Liver (tissue), 9 donors: ENCODE results near the gene MAPKAPK3. TPM values are rescaled to one million over a fixed set of nuclear protein-coding genes. Genes with fewer than 3 reads are reported as not detected.
A peak's percentile ranks its signal among the peaks of the same experiment; 100 is the strongest.

Experiments
- DNase-seq: peaks from one replicate; pipeline ENCODE4 v3.0.0-alpha.2; 2017; ENCODE audit warnings: low spot score
- H3K27ac ChIP-seq, 2 donors: one replicate each; pipeline ENCODE4 v1.7.0; 2013; ENCODE audit warnings: inconsistent platforms in 2 of 2, low read length in 2 of 2, control low read depth in 1 of 2, low read depth in 1 of 2, mild to moderate bottlenecking in 1 of 2
- H3K27me3 ChIP-seq, 4 donors: one replicate each; pipeline versions ENCODE4 v1.6.1 to v1.7.0; 2013; ENCODE audit warnings: low read length in 3 of 4, inconsistent platforms in 1 of 4, mild to moderate bottlenecking in 1 of 4, moderate library complexity in 1 of 4; ENCODE audit not compliant: control insufficient read depth in 4 of 4, insufficient read depth in 4 of 4
- H3K36me3 ChIP-seq, 4 donors: one replicate each; pipeline versions ENCODE4 v1.6.1 to v1.7.0; 2013; ENCODE audit warnings: low read length in 3 of 4, mild to moderate bottlenecking in 3 of 4, low read depth in 1 of 4, moderate library complexity in 1 of 4; ENCODE audit not compliant: control insufficient read depth in 4 of 4, insufficient read depth in 3 of 4
- H3K4me1 ChIP-seq, 4 donors: one replicate each; pipeline versions ENCODE4 v1.6.1 to v1.7.0; 2013; ENCODE audit warnings: low read length in 3 of 4, mild to moderate bottlenecking in 3 of 4, moderate library complexity in 1 of 4; ENCODE audit not compliant: control insufficient read depth in 4 of 4, insufficient read depth in 4 of 4
- H3K4me3 ChIP-seq, 3 donors: one replicate each; pipeline versions ENCODE4 v1.6.1 to v1.7.0; 2013; ENCODE audit warnings: low read length in 3 of 3, control low read depth in 1 of 3, low read depth in 1 of 3, mild to moderate bottlenecking in 1 of 3
- H3K9ac ChIP-seq, 2 donors: one replicate each; pipeline ENCODE4 v1.7.0; 2013; ENCODE audit warnings: low read length in 2 of 2, mild to moderate bottlenecking in 2 of 2, moderate library complexity in 2 of 2, control low read depth in 1 of 2, low read depth in 1 of 2
- H3K9me3 ChIP-seq, 4 donors: one replicate each; pipeline versions ENCODE4 v1.6.1 to v1.7.0; 2013; ENCODE audit warnings: low read length in 3 of 4; ENCODE audit not compliant: control insufficient read depth in 4 of 4
- EGR1 ChIP-seq, 2 donors: IDR thresholded peaks; 2 replicates each; pipeline ENCODE4 v1.6.1; 2016 to 2018; ENCODE audit warnings: antibody characterized with exemption in 2 of 2, low read depth in 2 of 2
- FOXA2 ChIP-seq: IDR thresholded peaks from 2 replicates; pipeline ENCODE4 v1.6.1; 2016; ENCODE audit warnings: antibody characterized with exemption
- GABPA ChIP-seq, 2 donors: IDR thresholded peaks in 1 of 2; conservative IDR thresholded peaks in 1 of 2; 2 replicates each; pipeline ENCODE4 v1.6.1; 2016; ENCODE audit warnings: antibody characterized with exemption in 2 of 2, mild to moderate bottlenecking in 1 of 2, moderate library complexity in 1 of 2
- HNF4A ChIP-seq, 2 donors: conservative IDR thresholded peaks; 2 replicates each; pipeline ENCODE4 v1.6.1; 2016; ENCODE audit warnings: antibody characterized with exemption in 2 of 2, mild to moderate bottlenecking in 2 of 2
- HNF4G ChIP-seq: IDR thresholded peaks from 2 replicates; pipeline ENCODE4 v1.6.1; 2016; ENCODE audit warnings: antibody characterized with exemption
- JUND ChIP-seq, 2 donors: IDR thresholded peaks; 2 replicates each; pipeline ENCODE4 v1.6.1; 2016; ENCODE audit warnings: antibody characterized with exemption in 2 of 2
- RAD21 ChIP-seq, 2 donors: IDR thresholded peaks; 2 replicates each; pipeline ENCODE4 v1.6.1; 2016; ENCODE audit warnings: antibody characterized with exemption in 2 of 2, mild to moderate bottlenecking in 2 of 2
- RXRA ChIP-seq, 2 donors: IDR thresholded peaks; 2 replicates each; pipeline ENCODE4 v1.6.1; 2017 to 2018; ENCODE audit warnings: antibody characterized with exemption in 2 of 2, mild to moderate bottlenecking in 1 of 2
- SP1 ChIP-seq: IDR thresholded peaks from 2 replicates; pipeline ENCODE4 v1.6.1; 2018; ENCODE audit warnings: antibody characterized with exemption, mild to moderate bottlenecking
- YY1 ChIP-seq: IDR thresholded peaks from 2 replicates; pipeline ENCODE4 v1.6.1; 2016; ENCODE audit warnings: antibody characterized with exemption, mild to moderate bottlenecking
- WGBS: extraction: QIAGEN DNeasy Blood & Tissue Kit; methylation state at CpG from one replicate; pipeline ENCODE4 v1.1.7; 2013; 5-methylcytosine and 5-hydroxymethylcytosine counted together
- polyA plus RNA-seq, 2 donors: library from polyadenylated mRNA; stranded (reverse) in 1 of 2; unstranded in 1 of 2; fragments of 200-250 nt in 1 of 2; fragments of >200 nt in 1 of 2; fragmentation: Nextera tagmentation in 1 of 2; extraction: Ambion mirVana in 1 of 2; gene quantifications; one replicate each; pipeline versions ENCODE4 v1.2.1 to v1.2.3, GENCODE V29; 2013 to 2015
- total RNA-seq, 2 donors: library from RNA; depleted of rRNA; stranded (reverse); fragments of >200 nt; gene quantifications; one replicate each; pipeline ENCODE4 v1.2.3, GENCODE V29; 2014
- TF ChIP-seq, protein P1 (sequence below): IDR thresholded peaks from 2 replicates; pipeline ENCODE4 v1.6.1; 2016; ENCODE audit warnings: antibody characterized with exemption
- TF ChIP-seq, protein P2 (sequence below): IDR thresholded peaks from 2 replicates; pipeline ENCODE4 v1.6.1; 2016; ENCODE audit warnings: antibody characterized with exemption, mild to moderate bottlenecking
- TF ChIP-seq, protein P3 (sequence below): fragments of 150-350 bp; IDR thresholded peaks from 2 replicates; pipeline ENCODE4 v1.5.1; 2017; ENCODE audit warnings: improper control_type of control experiment, low read depth, low read length; ENCODE audit not compliant: missing input control
- TF ChIP-seq, protein P4 (sequence below): IDR thresholded peaks from 2 replicates; pipeline ENCODE4 v1.6.1; 2016; ENCODE audit warnings: antibody characterized with exemption
- TF ChIP-seq, protein P5 (sequence below): IDR thresholded peaks from 2 replicates; pipeline ENCODE4 v1.6.1; 2016; ENCODE audit warnings: antibody characterized with exemption
- donor health status: healthy.
- donor health status: healthy.
- donor health status: healthy.
- donor health status: healthy.
- donor health status: healthy.

The MAPKAPK3 gene
- total and polyA plus RNA-seq, 4 donors: 13.9 to 32.9 (median 19.0) TPM

DNA sequence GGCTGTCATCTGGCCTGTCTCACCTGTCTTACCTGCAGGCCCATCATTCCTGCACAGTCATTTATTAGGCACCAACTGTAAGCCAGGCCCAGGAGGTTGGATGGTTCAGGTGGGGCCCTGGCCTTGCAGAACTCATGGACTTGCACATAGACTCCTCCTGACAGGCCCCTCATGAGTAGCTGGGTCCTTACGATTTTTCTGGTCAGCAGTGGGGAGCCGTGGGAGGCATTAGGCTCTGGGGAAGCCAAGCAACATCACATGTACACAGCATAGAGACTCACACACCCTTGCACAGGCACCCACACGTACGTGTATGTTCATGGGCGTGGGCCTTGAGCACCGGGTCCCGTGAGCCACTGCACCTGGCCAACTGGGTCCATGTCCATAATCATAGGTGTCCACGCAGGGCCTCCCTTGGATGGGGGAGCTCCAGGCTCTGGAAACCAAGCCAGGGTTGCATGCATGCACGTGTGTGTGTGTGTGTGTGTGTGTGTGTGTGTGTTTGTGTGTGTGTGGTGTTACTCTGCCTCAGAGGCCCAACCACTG lies 25.7 kb upstream of the MAPKAPK3 start:
- H3K9ac ChIP-seq: no peak overlapping the region
- no peak overlapping the region for H3K4me3 ChIP-seq
- TF ChIP-seq EGR1 (IDR thresholded peaks at IDR 0.05; ENCODE audit: low read depth in 2 of 2): no peak
- no peak for TF ChIP-seq YY1
- TF ChIP-seq RAD21 (IDR thresholded peaks at IDR 0.05): no peak
- no peak for TF ChIP-seq FOXA2
- TF ChIP-seq GABPA (IDR thresholded peaks at IDR 0.05 in 1 of 2, conservative IDR thresholded peaks at IDR 0.05 in 1 of 2): no peak
- TF ChIP-seq SP1: no peak
- TF ChIP-seq, protein P1, sequence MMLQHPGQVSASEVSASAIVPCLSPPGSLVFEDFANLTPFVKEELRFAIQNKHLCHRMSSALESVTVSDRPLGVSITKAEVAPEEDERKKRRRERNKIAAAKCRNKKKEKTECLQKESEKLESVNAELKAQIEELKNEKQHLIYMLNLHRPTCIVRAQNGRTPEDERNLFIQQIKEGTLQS: no peak
- TF ChIP-seq, protein P2, sequence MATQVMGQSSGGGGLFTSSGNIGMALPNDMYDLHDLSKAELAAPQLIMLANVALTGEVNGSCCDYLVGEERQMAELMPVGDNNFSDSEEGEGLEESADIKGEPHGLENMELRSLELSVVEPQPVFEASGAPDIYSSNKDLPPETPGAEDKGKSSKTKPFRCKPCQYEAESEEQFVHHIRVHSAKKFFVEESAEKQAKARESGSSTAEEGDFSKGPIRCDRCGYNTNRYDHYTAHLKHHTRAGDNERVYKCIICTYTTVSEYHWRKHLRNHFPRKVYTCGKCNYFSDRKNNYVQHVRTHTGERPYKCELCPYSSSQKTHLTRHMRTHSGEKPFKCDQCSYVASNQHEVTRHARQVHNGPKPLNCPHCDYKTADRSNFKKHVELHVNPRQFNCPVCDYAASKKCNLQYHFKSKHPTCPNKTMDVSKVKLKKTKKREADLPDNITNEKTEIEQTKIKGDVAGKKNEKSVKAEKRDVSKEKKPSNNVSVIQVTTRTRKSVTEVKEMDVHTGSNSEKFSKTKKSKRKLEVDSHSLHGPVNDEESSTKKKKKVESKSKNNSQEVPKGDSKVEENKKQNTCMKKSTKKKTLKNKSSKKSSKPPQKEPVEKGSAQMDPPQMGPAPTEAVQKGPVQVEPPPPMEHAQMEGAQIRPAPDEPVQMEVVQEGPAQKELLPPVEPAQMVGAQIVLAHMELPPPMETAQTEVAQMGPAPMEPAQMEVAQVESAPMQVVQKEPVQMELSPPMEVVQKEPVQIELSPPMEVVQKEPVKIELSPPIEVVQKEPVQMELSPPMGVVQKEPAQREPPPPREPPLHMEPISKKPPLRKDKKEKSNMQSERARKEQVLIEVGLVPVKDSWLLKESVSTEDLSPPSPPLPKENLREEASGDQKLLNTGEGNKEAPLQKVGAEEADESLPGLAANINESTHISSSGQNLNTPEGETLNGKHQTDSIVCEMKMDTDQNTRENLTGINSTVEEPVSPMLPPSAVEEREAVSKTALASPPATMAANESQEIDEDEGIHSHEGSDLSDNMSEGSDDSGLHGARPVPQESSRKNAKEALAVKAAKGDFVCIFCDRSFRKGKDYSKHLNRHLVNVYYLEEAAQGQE: no peak
- TF ChIP-seq, protein P3, sequence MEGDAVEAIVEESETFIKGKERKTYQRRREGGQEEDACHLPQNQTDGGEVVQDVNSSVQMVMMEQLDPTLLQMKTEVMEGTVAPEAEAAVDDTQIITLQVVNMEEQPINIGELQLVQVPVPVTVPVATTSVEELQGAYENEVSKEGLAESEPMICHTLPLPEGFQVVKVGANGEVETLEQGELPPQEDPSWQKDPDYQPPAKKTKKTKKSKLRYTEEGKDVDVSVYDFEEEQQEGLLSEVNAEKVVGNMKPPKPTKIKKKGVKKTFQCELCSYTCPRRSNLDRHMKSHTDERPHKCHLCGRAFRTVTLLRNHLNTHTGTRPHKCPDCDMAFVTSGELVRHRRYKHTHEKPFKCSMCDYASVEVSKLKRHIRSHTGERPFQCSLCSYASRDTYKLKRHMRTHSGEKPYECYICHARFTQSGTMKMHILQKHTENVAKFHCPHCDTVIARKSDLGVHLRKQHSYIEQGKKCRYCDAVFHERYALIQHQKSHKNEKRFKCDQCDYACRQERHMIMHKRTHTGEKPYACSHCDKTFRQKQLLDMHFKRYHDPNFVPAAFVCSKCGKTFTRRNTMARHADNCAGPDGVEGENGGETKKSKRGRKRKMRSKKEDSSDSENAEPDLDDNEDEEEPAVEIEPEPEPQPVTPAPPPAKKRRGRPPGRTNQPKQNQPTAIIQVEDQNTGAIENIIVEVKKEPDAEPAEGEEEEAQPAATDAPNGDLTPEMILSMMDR: no peak
- TF ChIP-seq RXRA (IDR thresholded peaks at IDR 0.05): no peak
- no peak for TF ChIP-seq JUND (IDR thresholded peaks at IDR 0.05)
- TF ChIP-seq, protein P4, sequence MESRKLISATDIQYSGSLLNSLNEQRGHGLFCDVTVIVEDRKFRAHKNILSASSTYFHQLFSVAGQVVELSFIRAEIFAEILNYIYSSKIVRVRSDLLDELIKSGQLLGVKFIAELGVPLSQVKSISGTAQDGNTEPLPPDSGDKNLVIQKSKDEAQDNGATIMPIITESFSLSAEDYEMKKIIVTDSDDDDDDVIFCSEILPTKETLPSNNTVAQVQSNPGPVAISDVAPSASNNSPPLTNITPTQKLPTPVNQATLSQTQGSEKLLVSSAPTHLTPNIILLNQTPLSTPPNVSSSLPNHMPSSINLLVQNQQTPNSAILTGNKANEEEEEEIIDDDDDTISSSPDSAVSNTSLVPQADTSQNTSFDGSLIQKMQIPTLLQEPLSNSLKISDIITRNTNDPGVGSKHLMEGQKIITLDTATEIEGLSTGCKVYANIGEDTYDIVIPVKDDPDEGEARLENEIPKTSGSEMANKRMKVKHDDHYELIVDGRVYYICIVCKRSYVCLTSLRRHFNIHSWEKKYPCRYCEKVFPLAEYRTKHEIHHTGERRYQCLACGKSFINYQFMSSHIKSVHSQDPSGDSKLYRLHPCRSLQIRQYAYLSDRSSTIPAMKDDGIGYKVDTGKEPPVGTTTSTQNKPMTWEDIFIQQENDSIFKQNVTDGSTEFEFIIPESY: no peak
- TF ChIP-seq HNF4G: no peak
- TF ChIP-seq, protein P5, sequence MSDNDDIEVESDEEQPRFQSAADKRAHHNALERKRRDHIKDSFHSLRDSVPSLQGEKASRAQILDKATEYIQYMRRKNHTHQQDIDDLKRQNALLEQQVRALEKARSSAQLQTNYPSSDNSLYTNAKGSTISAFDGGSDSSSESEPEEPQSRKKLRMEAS: no peak
- 72% methylated on average over 9 of the region's 9 CpGs for WGBS
- no peak for DNase-seq
- peak overlapping the region; percentile 9 to 83 for H3K27ac ChIP-seq
- H3K36me3 ChIP-seq: no peaks in the 10 kb centered on the region
- peaks cover 27 to 73% (median 65%) of the 10 kb centered on the region in 4 donors for H3K4me1 ChIP-seq
- H3K27me3 ChIP-seq: no peaks in the 10 kb centered on the region
- H3K9me3 ChIP-seq: no peaks in the 10 kb centered on the region

DNA sequence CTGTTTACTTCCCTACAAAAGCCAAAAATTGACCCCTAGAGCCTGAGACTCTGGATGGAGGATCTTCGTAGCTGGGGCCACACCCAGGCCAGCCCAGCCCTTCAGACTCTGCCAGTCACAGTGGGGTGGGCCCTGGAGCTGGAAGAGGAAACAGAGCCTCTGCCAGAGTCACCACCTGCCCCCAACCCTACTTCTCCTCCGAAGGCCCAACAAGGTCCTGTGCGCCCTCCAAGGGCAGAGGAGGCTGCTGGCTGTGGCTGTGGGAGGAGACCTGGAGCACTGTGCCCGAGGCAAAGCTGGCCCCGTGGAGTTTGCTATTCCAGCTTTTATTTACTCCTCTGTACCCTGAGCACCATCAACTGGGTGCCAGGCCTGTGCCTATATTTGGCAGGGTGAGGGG lies 24.4 kb upstream of the MAPKAPK3 start:
- no peaks in the 10 kb centered on the region for H3K27me3 ChIP-seq
- peak overlapping the region; percentile 29 to 59 for H3K27ac ChIP-seq
- peak overlapping the region in 1 of 2 donors; percentile 10 for H3K9ac ChIP-seq
- no peaks in the 10 kb centered on the region for H3K9me3 ChIP-seq
- no peaks in the 10 kb centered on the region for H3K36me3 ChIP-seq
- no peak for DNase-seq
- no peak for TF ChIP-seq HNF4A (conservative IDR thresholded peaks at IDR 0.05)
- no peak for TF ChIP-seq RAD21 (IDR thresholded peaks at IDR 0.05)
- TF ChIP-seq GABPA (IDR thresholded peaks at IDR 0.05 in 1 of 2, conservative IDR thresholded peaks at IDR 0.05 in 1 of 2): no peak
- TF ChIP-seq, protein P1: no peak
- TF ChIP-seq HNF4G: no peak
- no peak for TF ChIP-seq EGR1 (IDR thresholded peaks at IDR 0.05; ENCODE audit: low read depth in 2 of 2)
- TF ChIP-seq, protein P2: no peak
- no peak for TF ChIP-seq SP1
- TF ChIP-seq, protein P5: no peak
- TF ChIP-seq RXRA (IDR thresholded peaks at IDR 0.05): no peak
- no peak for TF ChIP-seq JUND (IDR thresholded peaks at IDR 0.05)
- no peak for TF ChIP-seq FOXA2
- WGBS: 27% methylated on average over 5 of the region's 5 CpGs
- H3K4me1 ChIP-seq: peaks cover 19 to 60% (median 52%) of the 10 kb centered on the region in 4 donors
- H3K4me3 ChIP-seq: no peak overlapping the region
